NCI-H2196 treated with DMSO at 0.1 percent for 48 hours (cell line): ENCODE results near the gene SSBP4.

Source experiments
- DNase-seq: peaks from one replicate; lab custom pipeline; 2025; ENCODE audit not compliant: unreplicated experiment; lab: John Stamatoyannopoulos, UW

SSBP4 gene

GRCh38 chr19:18419699-18420460 lies 682 bp downstream of the SSBP4 start:
- DNase-seq, result no peak

- no peak for DNase-seq
Measured at GRCh38 chr19:18420930-18421329, 1.7 kb downstream of the SSBP4 start.

DNA sequence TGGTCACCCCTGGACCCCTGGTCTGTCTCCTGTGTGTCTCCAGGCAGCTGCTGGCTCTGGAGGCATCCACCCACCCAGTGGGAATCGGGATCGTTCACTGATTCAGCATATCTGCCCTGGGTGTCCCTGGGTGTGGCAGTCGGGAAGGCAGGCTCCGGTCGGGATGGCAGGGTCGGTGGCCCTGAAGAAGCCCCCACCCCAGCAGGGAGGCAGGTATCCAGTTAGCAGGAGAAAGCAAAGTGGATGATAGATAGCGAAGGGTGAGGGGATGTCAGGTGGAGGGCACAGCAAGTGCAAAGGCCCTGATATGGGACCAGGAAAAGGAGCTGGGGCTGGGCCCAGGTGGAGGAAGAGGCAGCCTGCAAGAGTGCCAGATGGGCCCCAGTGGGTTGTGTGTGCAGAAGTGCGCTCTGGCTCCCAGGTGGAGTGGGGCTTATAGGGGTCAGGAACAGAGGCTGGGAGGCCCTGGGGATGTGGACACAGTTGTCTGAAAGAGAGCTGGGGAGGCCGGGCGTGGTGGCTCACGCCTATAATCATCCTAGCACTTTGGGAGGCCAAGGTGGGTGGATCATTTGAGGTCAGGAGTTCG lies 2.3 kb downstream of the SSBP4 start:
- no peak for DNase-seq

DNA sequence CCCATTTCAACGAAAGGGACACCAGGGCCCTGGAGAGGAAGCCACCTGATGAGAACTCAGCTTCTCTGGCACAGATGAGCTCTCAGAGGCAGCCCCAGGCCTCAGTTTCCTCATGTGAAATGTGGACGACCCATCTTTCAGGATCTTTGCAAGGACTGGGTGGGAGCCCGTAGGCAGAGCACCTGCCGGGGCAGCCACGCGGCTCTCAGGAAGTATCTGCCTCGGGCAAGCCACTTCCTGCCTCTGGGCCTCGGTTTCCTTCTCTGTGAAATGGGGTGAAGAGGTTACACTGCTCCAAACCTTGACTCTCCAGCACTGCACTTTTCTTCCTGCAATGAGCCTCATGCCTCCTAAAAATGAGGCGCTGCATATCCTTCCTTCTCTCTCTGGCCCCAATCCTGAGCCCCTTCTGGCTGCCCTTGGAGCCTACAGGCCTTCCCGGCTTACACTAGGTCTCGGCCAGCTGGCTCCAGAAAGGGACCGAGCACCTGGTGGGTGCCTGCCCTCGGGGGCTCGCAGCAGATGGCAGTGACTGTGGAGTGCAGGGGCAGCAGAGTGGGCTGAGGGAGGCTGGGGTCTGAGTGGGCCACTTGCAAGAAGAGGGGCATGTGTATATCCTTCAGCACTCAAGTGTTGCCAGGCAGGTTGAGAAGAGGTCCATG lies 3.5 kb downstream of the SSBP4 start:
- no peak for DNase-seq

- DNase-seq, result no peak
Measured at GRCh38 chr19:18423258-18424020, 4.2 kb downstream of the SSBP4 start.

GRCh38 chr19:18424122-18424889 lies 5.1 kb downstream of the SSBP4 start:
- DNase-seq, result no peak

- no peak for DNase-seq
Measured at GRCh38 chr19:18424890-18425514, 5.8 kb downstream of the SSBP4 start.

- no peak for DNase-seq
Measured at GRCh38 chr19:18425515-18426415, 6.6 kb downstream of the SSBP4 start.

GRCh38 chr19:18426416-18426767 lies 7.2 kb downstream of the SSBP4 start:
- DNase-seq, result no peak

- DNase-seq, result no peak
Measured at GRCh38 chr19:18427080-18427742, 8.0 kb downstream of the SSBP4 start.

DNA sequence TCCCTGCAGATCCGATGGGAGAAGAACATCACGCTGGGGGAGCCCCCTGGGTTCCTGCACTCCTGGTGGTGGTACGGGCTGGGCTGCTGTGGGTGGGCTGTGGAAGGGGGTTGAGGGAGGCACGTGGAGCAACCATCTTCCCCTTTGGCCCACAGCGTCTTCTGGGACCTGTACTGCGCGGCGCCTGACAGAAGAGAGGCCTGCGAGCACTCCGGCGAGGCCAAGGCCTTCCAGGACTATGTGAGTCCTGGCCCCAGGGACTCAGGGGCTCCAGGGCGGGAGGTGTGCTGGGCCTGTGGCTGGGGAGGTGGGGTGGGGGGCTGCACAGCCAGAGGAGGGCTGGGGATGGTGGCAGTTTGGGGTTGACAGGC lies 8.5 kb downstream of the SSBP4 start:
- DNase-seq, result no peak

GRCh38 chr19:18428173-18428786 lies 9.1 kb downstream of the SSBP4 start:
- no peak for DNase-seq

DNA sequence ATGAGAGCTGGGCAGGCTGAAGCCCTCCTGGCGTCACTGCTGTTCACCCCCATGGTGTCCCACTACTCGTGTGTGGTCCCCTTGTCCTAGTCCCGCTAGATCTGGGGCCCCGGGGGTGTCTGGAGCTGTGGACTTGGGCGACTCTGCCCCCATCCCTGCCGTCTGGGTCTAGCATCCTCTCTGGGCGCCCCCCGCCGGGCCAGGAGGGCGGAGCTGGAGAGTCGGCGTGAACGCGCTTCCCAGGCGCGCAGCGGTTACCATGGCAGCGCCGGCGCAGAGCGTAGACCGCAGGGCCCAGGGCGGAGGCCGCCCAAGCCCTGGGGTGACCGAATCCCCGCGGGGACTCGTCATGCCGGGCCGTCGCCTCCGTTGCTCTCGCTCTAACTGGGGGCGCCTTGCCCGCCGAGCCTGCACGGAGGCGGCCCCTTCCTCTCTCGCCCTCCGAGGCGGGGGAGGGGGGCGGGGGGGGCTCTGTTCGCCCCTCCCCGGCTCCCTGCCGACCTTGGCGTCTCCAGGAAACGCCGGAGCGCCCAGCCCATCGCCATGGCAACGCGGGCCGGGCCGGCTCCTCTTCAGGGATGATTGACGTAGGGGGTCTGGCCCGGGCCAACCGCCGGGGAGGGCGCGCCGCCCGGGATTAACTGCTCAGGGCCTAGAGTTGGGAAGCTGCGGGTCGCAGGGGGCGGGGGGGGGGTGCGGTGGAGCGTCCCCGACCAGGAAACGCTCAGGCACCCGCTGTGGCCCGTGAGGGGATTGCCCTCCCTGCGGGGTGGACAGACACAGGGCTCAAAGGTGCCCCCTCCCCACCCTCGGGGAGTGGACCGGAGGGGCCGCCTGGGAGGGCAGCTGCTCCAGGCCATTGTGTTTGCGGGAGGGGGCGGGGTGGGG lies 9.8 kb downstream of the SSBP4 start:
- peak; percentile 76 for DNase-seq

GRCh38 chr19:18429717-18430416 lies 10.7 kb downstream of the SSBP4 start:
- no peak for DNase-seq

GRCh38 chr19:18430417-18431144 lies 11.4 kb downstream of the SSBP4 start:
- DNase-seq, result no peak
